Stimulated activated CD8-positive, alpha-beta memory T cell treated with anti-CD3 and anti-CD28 coated beads, Interleukin-7, amount 100 ng/mL, for 4 hours (primary cell): ENCODE measurements around the gene HOXB6.

Experiments used
- DNase-seq, 2 donors: peaks; one replicate each; pipeline ENCODE4 v3.0.0-alpha.2; 2020; ENCODE audit warnings: low read depth in 2 of 2

Gene HOXB6

DNA sequence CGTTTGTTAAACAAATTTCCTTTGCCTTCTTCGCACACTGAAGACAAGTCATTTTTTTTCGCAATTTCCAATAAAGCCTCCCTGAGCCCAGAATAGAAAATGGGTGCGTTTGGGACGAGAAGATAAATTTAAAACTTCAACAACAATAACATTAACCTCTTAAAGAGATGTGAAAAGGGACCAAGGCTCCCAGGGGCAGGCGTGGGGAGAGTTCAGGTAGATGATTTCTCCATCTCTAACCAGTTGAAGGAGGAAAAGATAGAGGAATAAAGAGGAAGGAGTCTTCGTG, 25.4 kb downstream of the HOXB6 start:
- DNase-seq = no peak

DNA sequence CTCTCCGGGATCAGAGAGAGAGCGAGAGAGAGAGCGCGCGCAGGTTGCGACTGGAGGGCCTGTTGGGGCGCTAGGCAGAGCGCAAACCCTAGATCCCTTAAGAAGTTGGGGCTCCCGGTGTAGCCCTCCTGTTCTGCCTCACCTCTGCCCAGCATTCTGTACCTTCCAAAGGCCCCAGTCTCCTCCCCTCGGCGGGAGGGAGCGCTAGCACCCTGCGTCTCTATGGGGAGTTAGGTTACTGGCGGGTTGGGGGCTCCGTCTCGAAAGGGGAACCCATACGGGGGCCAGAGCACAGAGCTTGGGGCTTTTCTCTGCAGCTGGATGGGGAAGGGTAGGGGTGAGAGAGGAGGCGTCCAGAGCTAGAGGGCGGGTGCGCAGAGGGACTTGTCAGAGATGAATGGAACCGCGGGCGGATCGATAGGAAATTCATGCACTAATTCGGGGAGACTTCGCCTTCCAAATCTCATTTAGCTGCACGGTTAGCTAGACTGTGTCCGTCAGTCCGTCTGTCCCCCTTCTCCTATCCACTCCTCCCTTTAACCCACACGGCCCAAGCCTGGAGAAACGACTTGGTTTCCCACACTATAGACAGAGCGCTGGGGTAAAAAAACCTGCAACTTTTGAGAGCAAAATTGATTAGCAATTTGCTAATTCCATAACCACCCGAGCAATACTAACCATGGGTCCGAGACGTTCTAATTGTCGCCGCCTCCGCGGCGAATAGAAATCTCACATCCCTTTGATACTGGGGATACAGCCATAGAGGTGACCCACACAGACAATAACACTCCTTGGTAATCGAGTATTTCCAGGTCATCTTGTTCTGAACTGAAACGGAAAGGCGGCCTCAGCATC, 25.9 kb downstream of the HOXB6 start:
- no peak for DNase-seq

DNA sequence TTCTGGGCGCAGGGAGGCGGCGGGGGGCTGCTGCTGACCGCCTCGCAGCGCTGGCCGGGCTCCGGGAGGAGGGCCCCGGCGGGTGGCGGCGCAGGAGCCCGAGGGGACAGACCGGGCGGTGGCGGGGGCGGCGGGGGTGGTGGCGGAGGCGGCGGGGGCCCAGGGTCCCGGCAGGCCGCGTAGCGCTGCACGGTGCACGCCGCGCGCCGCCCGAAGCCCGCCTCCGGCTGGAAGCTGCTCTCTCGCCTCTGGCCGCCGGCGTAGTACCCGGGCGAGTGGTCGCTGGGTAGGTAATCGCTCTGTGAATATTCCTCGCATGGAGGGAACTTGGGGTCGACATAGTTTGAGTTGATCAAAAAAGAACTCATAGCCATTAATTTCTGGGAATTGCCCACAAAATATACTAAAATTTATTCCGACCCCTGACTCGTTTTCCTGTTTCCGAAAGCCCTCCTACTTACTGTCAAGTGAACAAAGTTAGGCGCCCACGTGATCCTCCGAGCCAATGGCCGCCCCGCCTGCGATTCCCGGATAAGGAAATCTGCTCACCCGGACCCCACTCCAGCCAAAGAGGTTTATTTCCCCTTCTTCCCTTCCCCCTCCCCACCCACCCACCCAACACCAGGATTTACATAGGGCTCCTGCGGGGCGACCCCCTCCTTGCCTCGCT, 26.7 kb downstream of the HOXB6 start, which contains the start of gene HOXB4:
HOXB4 (minus strand) TSS at position 405 of the 670 bp plus-strand sequence; CDS start at position 374, 31 bp downstream.
- peak; percentile 50 to 62 for DNase-seq

- DNase-seq = no peak
Observed at GRCh38 chr17:48577330-48577945, 27.3 kb downstream of the HOXB6 start.

DNA sequence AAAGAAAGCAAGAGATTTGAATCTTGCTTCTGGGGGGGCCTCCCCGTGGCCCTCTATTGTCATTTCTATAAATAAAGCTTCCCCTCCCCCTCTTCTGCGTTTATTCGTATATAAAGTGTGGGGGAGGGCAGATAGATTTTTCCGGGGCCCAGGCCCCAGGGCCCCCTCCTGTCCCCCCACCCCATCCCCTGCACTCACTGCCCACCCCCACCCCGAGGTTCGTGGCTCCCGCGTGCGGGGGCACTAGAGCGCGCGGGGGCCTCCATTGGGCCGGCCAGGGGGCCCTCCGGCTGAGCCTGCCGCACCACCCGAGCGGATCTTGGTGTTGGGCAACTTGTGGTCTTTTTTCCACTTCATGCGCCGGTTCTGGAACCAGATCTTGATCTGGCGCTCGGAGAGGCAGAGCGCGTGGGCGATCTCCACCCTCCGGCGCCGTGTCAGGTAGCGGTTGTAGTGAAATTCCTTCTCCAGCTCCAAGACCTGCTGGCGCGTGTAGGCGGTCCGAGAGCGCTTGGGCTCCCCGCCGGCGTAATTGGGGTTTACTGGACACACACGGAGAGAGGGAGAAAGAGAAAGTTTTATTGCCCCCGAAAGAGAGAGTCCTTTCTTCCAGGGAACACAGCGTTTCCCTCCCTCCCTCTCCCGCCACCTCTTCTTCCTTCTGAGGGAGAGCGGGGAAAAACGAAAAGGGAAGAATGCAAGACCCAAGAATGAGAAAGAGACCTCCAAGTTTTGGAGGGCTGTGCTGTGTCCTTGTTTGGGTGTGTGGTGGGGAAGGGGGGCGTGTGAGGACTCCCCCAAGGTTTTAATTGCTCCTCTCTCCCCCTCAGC, 28.1 kb downstream of the HOXB6 start:
- DNase-seq = no peak

- no peak for DNase-seq
Observed at GRCh38 chr17:48575673-48576478, 28.9 kb downstream of the HOXB6 start.

GRCh38 chr17:48575066-48575582, 29.7 kb downstream of the HOXB6 start:
- no peak for DNase-seq

- no peak for DNase-seq
Observed at GRCh38 chr17:48574505-48575065, 30.2 kb downstream of the HOXB6 start.

DNA sequence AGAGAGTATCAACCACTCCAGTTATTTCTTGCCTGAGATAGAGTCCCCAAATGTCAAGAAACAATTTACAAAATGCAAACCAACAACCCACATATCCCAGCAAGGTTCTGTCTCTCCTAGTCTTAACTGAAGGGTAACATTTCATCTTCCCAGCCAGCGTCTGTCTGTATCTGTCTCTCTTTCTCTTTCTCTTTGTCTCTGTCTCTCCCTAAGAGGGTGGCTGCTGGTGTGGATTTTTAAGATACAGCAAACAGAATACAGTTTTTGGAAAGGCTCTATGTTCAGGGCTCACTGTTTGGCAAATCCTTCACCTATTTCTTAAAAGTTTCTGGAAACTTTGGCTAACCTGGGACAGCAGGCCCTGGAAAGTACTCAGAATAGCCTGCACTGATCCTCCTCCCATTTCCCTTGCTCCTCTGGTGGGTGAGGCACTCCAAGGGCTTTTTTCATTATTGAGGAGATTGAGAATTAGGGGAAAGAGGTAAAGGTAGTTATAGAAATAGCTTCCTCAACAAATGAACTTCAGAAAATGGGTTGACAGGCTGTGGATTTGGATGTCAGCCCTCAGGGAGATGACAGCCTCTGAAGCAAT, 32.9 kb downstream of the HOXB6 start:
- DNase-seq = no peak

GRCh38 chr17:48571024-48571818, 33.6 kb downstream of the HOXB6 start:
- no peak for DNase-seq

DNA sequence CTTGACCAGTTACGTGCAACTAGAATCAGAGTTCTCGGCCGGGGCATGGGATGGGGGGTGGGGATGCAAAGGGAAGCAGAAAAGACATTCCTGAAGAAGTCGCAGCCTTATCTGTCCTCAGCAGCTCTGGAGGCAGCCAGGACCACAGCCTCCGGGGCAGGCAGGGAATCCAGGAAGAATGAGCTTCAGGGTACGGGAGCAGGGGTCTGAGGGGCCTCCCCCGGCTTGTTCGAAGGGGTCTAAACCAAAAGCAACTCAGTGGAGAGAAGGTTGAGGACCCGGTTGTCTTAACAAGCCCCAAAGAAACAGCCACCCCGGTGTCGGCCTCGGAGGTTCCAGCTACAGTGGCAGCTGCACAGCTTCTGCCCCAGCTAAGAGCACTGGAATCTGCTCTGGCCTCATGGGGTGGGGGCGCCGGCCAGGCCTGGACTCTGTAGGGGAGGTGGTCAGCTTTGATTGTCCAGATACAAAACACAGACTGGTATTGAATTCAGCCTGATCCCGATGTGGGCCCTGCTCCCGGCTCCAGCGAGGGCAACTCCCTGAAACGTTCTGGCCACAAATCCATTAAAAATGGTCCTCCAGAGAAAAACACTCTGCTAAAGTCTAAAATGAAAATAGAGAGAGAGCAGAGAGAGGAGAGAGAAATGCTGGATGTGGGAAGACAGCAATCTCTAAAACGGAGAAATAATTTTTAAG, 34.3 kb downstream of the HOXB6 start:
- DNase-seq = no peak

- DNase-seq = no peak
Observed at GRCh38 chr17:48569674-48570324, 35.0 kb downstream of the HOXB6 start.

DNA sequence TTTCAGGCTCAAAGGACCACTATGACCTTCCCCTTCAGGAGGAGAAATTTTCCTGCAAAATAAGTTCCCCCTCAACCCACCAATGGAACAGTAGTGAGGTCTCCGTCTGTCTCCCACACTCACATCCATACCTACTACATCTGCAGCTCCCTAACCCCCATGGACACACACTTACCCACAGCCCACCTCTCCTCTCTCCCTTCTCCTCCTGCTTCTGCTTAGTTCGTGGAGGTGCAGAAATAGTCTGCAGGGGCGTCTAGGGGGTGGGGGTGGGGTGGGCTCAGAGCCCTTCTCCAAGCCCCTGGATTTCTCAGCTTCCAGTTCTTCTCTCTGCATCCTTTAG, 35.6 kb downstream of the HOXB6 start:
- DNase-seq = no peak

- no peak for DNase-seq
Observed at GRCh38 chr17:48568499-48569239, 36.1 kb downstream of the HOXB6 start.

GRCh38 chr17:48567646-48568354, 37.0 kb downstream of the HOXB6 start:
- no peak for DNase-seq

- DNase-seq = no peak
Observed at GRCh38 chr17:48567209-48567608, 37.6 kb downstream of the HOXB6 start.

- DNase-seq = no peak
Observed at GRCh38 chr17:48566717-48567116, 38.1 kb downstream of the HOXB6 start.
